ENCODE data around the gene IL5.

The IL5 gene

GRCh38 chr5:132493241-132493640 lies 50.1 kb downstream of the IL5 start:
- TF ChIP-seq CREB1 (IDR thresholded peaks at IDR 0.05; ENCODE audit: low read depth) (no peak), FOXM1 (IDR thresholded peaks at IDR 0.05; ENCODE audit: borderline replicate concordance, low read depth) (no peak), YY1 (IDR thresholded peaks at IDR 0.05; ENCODE audit: low read depth) (no peak), EGR1 (IDR thresholded peaks at IDR 0.05) (no peak), TEAD4 (IDR thresholded peaks at IDR 0.05) (no peak), TAF1 (IDR thresholded peaks at IDR 0.05; ENCODE audit: low read depth) (no peak), EP300 (IDR thresholded peaks at IDR 0.05; ENCODE audit: borderline replicate concordance) (no peak), CEBPB (IDR thresholded peaks at IDR 0.05) (no peak), RAD21 (IDR thresholded peaks at IDR 0.05; ENCODE audit: low read depth) (no peak), TCF12 (IDR thresholded peaks at IDR 0.05; ENCODE audit: low read depth) (no peak), REST (IDR thresholded peaks at IDR 0.05; ENCODE audit: low read depth) (no peak), ZBTB7A (IDR thresholded peaks at IDR 0.05; ENCODE audit: low read depth) (no peak), NFIC (IDR thresholded peaks at IDR 0.05) (no peak)
- TF ChIP-seq, protein P1, sequence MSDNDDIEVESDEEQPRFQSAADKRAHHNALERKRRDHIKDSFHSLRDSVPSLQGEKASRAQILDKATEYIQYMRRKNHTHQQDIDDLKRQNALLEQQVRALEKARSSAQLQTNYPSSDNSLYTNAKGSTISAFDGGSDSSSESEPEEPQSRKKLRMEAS (IDR thresholded peaks at IDR 0.05) = no peak
- TF ChIP-seq, protein P2, sequence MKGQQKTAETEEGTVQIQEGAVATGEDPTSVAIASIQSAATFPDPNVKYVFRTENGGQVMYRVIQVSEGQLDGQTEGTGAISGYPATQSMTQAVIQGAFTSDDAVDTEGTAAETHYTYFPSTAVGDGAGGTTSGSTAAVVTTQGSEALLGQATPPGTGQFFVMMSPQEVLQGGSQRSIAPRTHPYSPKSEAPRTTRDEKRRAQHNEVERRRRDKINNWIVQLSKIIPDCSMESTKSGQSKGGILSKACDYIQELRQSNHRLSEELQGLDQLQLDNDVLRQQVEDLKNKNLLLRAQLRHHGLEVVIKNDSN (IDR thresholded peaks at IDR 0.05) = no peak

DNA sequence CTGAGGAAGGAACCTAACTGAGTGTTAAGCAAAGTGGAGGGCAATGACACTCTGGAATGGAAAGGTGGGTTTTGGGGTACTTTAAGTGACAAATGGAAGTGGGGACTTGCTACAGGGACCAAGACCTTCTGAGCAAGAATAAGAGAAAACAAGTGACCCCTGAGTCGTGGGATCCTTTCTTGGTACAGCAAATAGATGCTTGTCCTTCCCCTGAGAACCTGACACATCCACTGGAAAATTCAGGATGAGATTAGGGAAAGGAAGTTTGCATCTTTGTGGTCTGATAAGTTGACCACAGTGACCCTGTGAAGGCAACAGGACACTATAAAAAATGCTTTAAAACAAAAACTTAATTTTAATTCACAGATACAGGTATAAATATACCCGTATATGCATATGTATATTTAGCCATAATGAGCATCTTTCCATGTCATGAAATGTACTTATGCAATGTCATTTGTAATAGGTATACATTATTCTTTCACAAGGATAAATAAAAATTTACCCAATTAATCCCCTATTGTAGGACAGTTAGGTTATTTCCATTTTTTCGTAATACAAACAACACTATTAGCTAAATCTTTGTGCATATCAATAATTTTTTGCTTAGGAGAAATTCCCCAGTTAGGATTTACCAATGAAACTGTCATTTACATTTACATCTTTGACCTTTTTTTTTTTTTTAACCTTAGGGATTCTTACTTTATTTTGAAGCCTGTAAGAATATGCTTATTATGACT lies 50.8 kb downstream of the IL5 start:
- TF ChIP-seq YY1 (IDR thresholded peaks at IDR 0.05; ENCODE audit: low read depth) (no peak), TCF12 (IDR thresholded peaks at IDR 0.05; ENCODE audit: low read depth) (no peak), REST (IDR thresholded peaks at IDR 0.05; ENCODE audit: low read depth) (no peak), ZBTB7A (IDR thresholded peaks at IDR 0.05; ENCODE audit: low read depth) (no peak), RAD21 (IDR thresholded peaks at IDR 0.05; ENCODE audit: low read depth) (no peak), EGR1 (IDR thresholded peaks at IDR 0.05) (no peak), CEBPB (IDR thresholded peaks at IDR 0.05) (no peak)
- TF ChIP-seq, protein P2 (IDR thresholded peaks at IDR 0.05) = no peak
- TF ChIP-seq, protein P1 (IDR thresholded peaks at IDR 0.05) = no peak

Measured in Ishikawa (cell line).